Measurements from ENCODE around the gene TRIM14.

DNA sequence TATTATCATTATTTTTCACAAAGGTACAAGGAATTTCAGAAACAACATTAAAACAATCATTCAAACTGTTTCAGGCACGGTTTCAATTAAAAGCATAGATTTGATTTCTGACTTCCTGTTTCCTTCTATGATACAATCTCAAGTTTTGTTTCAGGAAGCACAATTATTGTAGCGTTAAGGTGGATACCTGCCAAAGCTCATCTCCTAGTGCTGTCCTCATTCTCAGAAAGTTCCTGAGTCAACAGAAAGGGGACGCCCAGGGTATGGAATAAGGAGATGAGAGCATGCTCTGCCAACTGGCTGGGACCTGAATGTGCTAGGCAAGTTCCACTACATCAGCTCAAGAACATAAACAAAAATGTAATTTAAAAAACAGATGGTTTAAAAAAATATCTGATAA, 2.0 kb upstream of the TRIM14 start:
- TF ChIP-seq, protein P1, sequence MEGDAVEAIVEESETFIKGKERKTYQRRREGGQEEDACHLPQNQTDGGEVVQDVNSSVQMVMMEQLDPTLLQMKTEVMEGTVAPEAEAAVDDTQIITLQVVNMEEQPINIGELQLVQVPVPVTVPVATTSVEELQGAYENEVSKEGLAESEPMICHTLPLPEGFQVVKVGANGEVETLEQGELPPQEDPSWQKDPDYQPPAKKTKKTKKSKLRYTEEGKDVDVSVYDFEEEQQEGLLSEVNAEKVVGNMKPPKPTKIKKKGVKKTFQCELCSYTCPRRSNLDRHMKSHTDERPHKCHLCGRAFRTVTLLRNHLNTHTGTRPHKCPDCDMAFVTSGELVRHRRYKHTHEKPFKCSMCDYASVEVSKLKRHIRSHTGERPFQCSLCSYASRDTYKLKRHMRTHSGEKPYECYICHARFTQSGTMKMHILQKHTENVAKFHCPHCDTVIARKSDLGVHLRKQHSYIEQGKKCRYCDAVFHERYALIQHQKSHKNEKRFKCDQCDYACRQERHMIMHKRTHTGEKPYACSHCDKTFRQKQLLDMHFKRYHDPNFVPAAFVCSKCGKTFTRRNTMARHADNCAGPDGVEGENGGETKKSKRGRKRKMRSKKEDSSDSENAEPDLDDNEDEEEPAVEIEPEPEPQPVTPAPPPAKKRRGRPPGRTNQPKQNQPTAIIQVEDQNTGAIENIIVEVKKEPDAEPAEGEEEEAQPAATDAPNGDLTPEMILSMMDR (IDR thresholded peaks at IDR 0.05), result peak in 2 of 3 donors; percentile 15 to 37
- TF ChIP-seq POLR2A (IDR thresholded peaks at IDR 0.05) (no peak), POLR2AphosphoS5 (IDR thresholded peaks at IDR 0.05) (peak in 1 of 3 donors; percentile 25)

All from breast epithelium (tissue), 3 donors.